H9 (cell line): ENCODE results near the gene LINC01488. TPM values are rescaled to one million over a fixed set of nuclear protein-coding genes. Genes with fewer than 3 reads are reported as not detected.

Source experiments
- DNase-seq: peaks from one replicate; pipeline ENCODE4 v3.0.0-alpha.2; 2017
- H2AFZ ChIP-seq: one replicate; pipeline ENCODE4 v1.6.1; 2013; ENCODE audit warnings: mild to moderate bottlenecking, low read length, control low read depth, moderate library complexity
- H2AK5ac ChIP-seq: 2 replicates; pipeline ENCODE4 v1.6.1; 2013; ENCODE audit warnings: low read length, control low read depth, mixed read lengths; ENCODE audit not compliant: insufficient read length
- H2BK120ac ChIP-seq: one replicate; pipeline ENCODE4 v1.6.1; 2013; ENCODE audit warnings: low read depth, mild to moderate bottlenecking, low read length, control low read depth, inconsistent platforms; ENCODE audit not compliant: poor library complexity, severe bottlenecking
- H2BK12ac ChIP-seq: 2 replicates; pipeline ENCODE4 v1.6.1; 2013; ENCODE audit warnings: low read length, control low read depth, mixed read lengths, low read depth; ENCODE audit not compliant: insufficient read length
- H2BK15ac ChIP-seq: 2 replicates; pipeline ENCODE4 v1.6.1; 2013; ENCODE audit warnings: low read depth, low read length, control low read depth
- H2BK20ac ChIP-seq: one replicate; pipeline ENCODE4 v1.6.1; 2013; ENCODE audit warnings: low read depth, mild to moderate bottlenecking, low read length, control low read depth, inconsistent platforms; ENCODE audit not compliant: poor library complexity, severe bottlenecking
- H2BK5ac ChIP-seq: 2 replicates; pipeline ENCODE4 v1.6.1; 2013; ENCODE audit warnings: low read length, control low read depth, mixed read lengths; ENCODE audit not compliant: insufficient read length
- H3K14ac ChIP-seq: 2 replicates; pipeline ENCODE4 v1.6.1; 2013; ENCODE audit warnings: low read length, control low read depth; ENCODE audit not compliant: insufficient read depth
- H3K18ac ChIP-seq: 2 replicates; pipeline ENCODE4 v1.6.1; 2013; ENCODE audit warnings: low read depth, mild to moderate bottlenecking, mixed read lengths, low read length, control low read depth; ENCODE audit not compliant: insufficient read length
- H3K23ac ChIP-seq: 2 replicates; pipeline ENCODE4 v1.6.1; 2013; ENCODE audit warnings: low read length, control low read depth, mixed read lengths, low read depth; ENCODE audit not compliant: insufficient read length
- H3K23me2 ChIP-seq: 2 replicates; pipeline ENCODE4 v1.6.1; 2013; ENCODE audit warnings: low read depth, mild to moderate bottlenecking, mixed read lengths, low read length, control low read depth; ENCODE audit not compliant: insufficient read length, poor library complexity, severe bottlenecking
- H3K27ac ChIP-seq: 2 replicates; pipeline ENCODE4 v1.5.1; 2013; ENCODE audit warnings: low read length, control low read depth, mixed read lengths, low read depth; ENCODE audit not compliant: insufficient read length
- H3K27me3 ChIP-seq: 2 replicates; pipeline ENCODE4 v1.6.1; 2013; ENCODE audit warnings: low read length, control low read depth, inconsistent platforms; ENCODE audit not compliant: insufficient read depth
- H3K4ac ChIP-seq: 2 replicates; pipeline ENCODE4 v1.6.1; 2013; ENCODE audit warnings: low read depth, mild to moderate bottlenecking, control low read depth, inconsistent platforms, low read length, moderate library complexity
- H3K4me1 ChIP-seq: 2 replicates; pipeline ENCODE4 v1.6.1; 2013; ENCODE audit warnings: low read length, control low read depth, inconsistent platforms; ENCODE audit not compliant: insufficient read depth
- H3K4me2 ChIP-seq: 2 replicates; pipeline ENCODE4 v1.6.1; 2013; ENCODE audit warnings: low read length, control low read depth, mixed read lengths; ENCODE audit not compliant: insufficient read length, insufficient read depth
- H3K56ac ChIP-seq: 2 replicates; pipeline ENCODE4 v1.6.1; 2013; ENCODE audit warnings: low read depth, mild to moderate bottlenecking, mixed read lengths, low read length, control low read depth; ENCODE audit not compliant: insufficient read length
- H3K79me1 ChIP-seq: 2 replicates; pipeline ENCODE4 v1.6.1; 2013; ENCODE audit warnings: low read depth, mild to moderate bottlenecking, moderate library complexity, low read length, control low read depth, inconsistent platforms; ENCODE audit not compliant: insufficient read depth, poor library complexity, severe bottlenecking
- H3K79me2 ChIP-seq: 2 replicates; pipeline ENCODE4 v1.6.1; 2013; ENCODE audit warnings: low read length, control low read depth, inconsistent platforms; ENCODE audit not compliant: insufficient read depth
- H3K9ac ChIP-seq: 2 replicates; pipeline ENCODE4 v1.6.1; 2013; ENCODE audit warnings: low read length, control low read depth, mixed read lengths; ENCODE audit not compliant: insufficient read length; ENCODE audit errors: extremely low read depth
- H3K9me3 ChIP-seq: one replicate; pipeline ENCODE4 v1.6.1; 2013; ENCODE audit warnings: low read depth, low read length, inconsistent platforms; ENCODE audit not compliant: control insufficient read depth
- H3T11ph ChIP-seq: one replicate; pipeline ENCODE4 v1.6.1; 2013; ENCODE audit warnings: mild to moderate bottlenecking, low read length, control low read depth, inconsistent platforms
- H4K20me1 ChIP-seq: one replicate; pipeline ENCODE4 v1.6.1; 2013; ENCODE audit not compliant: control insufficient read depth, insufficient read length, insufficient read depth
- H4K5ac ChIP-seq: 2 replicates; pipeline ENCODE4 v1.6.1; 2013; ENCODE audit warnings: low read depth, mild to moderate bottlenecking, mixed read lengths, low read length, control low read depth; ENCODE audit not compliant: insufficient read length
- H4K8ac ChIP-seq: replicated peaks from 2 replicates; pipeline ENCODE4 v1.6.1; 2013; ENCODE audit warnings: low read length, control low read depth, mixed read lengths, low read depth; ENCODE audit not compliant: insufficient read length
- H4K91ac ChIP-seq: 2 replicates; pipeline ENCODE4 v1.6.1; 2013; ENCODE audit warnings: low read depth, mild to moderate bottlenecking, moderate library complexity, mixed read lengths, low read length, control low read depth; ENCODE audit not compliant: insufficient read length
- H3K27ac Mint-ChIP-seq, 3 experiments: 2 replicates in 2 of 3; 3 replicates in 1 of 3; pipeline ENCODE4 v1.8.0; 2020 to 2021; ENCODE audit warnings: mixed read lengths in 3 of 3, mild to moderate bottlenecking in 1 of 3, moderate library complexity in 1 of 3
- H3K27me3 Mint-ChIP-seq: 2 replicates; pipeline ENCODE4 v1.8.0; 2021; ENCODE audit warnings: low read depth, mild to moderate bottlenecking, moderate library complexity, mixed read lengths
- H3K36me3 Mint-ChIP-seq, 3 experiments: 2 replicates in 2 of 3; 3 replicates in 1 of 3; pipeline ENCODE4 v1.8.0; 2020 to 2021; ENCODE audit warnings: low read depth in 3 of 3, mixed read lengths in 3 of 3; ENCODE audit not compliant: insufficient read depth in 1 of 3
- H3K4me1 Mint-ChIP-seq, 2 experiments: 2 replicates each; pipeline ENCODE4 v1.8.0; 2020; ENCODE audit warnings: mixed read lengths in 2 of 2
- H3K4me3 Mint-ChIP-seq, 2 experiments: 2 replicates in 1 of 2; 3 replicates in 1 of 2; pipeline ENCODE4 v1.8.0; 2020 to 2021; ENCODE audit warnings: mild to moderate bottlenecking in 2 of 2, mixed read lengths in 2 of 2, moderate library complexity in 1 of 2
- H3K9me3 Mint-ChIP-seq, 2 experiments: 2 replicates in 1 of 2; 3 replicates in 1 of 2; pipeline ENCODE4 v1.8.0; 2020; ENCODE audit warnings: mild to moderate bottlenecking in 2 of 2, mixed read lengths in 2 of 2, moderate library complexity in 1 of 2
- CTCF ChIP-seq: fragments of 200-600 bp; sonication (generic); conservative IDR thresholded peaks from 3 replicates; pipeline ENCODE4 v1.8.0; 2021; ENCODE audit warnings: antibody characterized with exemption, mild to moderate bottlenecking
- WGBS: extraction: QIAGEN DNeasy Blood & Tissue Kit; methylation state at CpG from one replicate; pipeline ENCODE4 v1.1.7; 2013; ENCODE audit warnings: missing lambda C conversion rate, low lambda C conversion rate, mixed read lengths; ENCODE audit not compliant: insufficient read length; ENCODE audit errors: extremely low coverage; 5-methylcytosine and 5-hydroxymethylcytosine counted together
- total RNA-seq: library from RNA; stranded (reverse); gene quantifications from 2 replicates; pipeline ENCODE4 v1.2.1, GENCODE V29; 2021

LINC01488 gene
- total RNA-seq, 1 experiment from 2014 or later, result not detected

DNA sequence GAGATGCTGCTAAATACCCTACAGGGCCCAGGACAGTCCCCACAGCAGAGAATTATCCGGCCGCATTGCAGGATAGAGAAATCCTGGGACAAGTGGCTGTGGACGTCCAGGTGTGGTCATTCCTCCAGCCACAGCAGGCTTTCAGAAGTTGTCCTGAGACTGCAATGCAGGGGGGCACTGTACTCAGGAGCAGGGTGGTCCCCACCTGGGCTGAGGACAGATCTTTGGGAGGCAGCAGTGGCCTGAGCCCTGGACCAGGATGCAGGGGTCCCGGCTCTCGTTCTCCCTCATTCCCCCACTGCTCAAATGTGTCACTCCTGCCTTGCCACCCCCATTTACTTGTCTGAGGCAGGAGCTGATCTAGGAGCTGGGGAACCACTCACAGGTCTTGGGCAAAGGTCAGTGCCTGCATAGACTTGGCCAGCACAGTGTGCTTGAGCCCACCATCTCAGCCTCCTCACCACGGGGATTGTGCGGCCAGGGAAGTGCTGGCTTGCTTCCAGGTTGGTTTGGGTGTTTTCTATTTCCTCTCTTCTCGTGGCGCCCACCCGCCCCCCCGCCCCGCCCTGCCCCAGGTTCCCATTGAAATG, 15.3 kb downstream of the LINC01488 start:
- no peaks in the 10 kb centered on the region for H3K9me3 Mint-ChIP-seq
- no peak overlapping the region for H3K4me3 Mint-ChIP-seq
- Histone ChIP-seq H3K4me1 (no peaks in the 10 kb centered on the region), H3K56ac (no peak overlapping the region), H3K9ac (no peak overlapping the region), H2BK20ac (no peak overlapping the region), H3T11ph (no peak overlapping the region), H3K18ac (no peak overlapping the region), H3K23ac (no peak overlapping the region), H3K9me3 (no peaks in the 10 kb centered on the region), H3K27ac (no peak overlapping the region), H3K23me2 (no peaks in the 10 kb centered on the region), H2AFZ (no peak overlapping the region), H2BK12ac (no peak overlapping the region), H3K4ac (no peak overlapping the region), H4K20me1 (no peaks in the 10 kb centered on the region), H4K8ac (no peak overlapping the region), H2AK5ac (no peak overlapping the region), H3K27me3 (no peaks in the 10 kb centered on the region), H2BK15ac (no peak overlapping the region), H3K14ac (no peak overlapping the region), H2BK5ac (no peak overlapping the region), H2BK120ac (no peak overlapping the region), H4K5ac (no peak overlapping the region), H3K4me2 (no peak overlapping the region), H3K79me2 (no peaks in the 10 kb centered on the region), H3K79me1 (no peaks in the 10 kb centered on the region), H4K91ac (no peak overlapping the region)
- H3K4me1 Mint-ChIP-seq, result no peaks in the 10 kb centered on the region
- no peaks in the 10 kb centered on the region for H3K36me3 Mint-ChIP-seq
- no peak overlapping the region for H3K27ac Mint-ChIP-seq
- WGBS, result no CpG with 5 or more reads among the region's 12 CpGs
- no peak for DNase-seq
- TF ChIP-seq CTCF, result no peak
- H3K27me3 Mint-ChIP-seq, result peaks cover 8% of the 10 kb centered on the region
